Measurements from ENCODE around the gene SEMA3B.
A peak's percentile ranks its signal among the peaks of the same experiment; 100 is the strongest.
"Not testable (repeated sequence)": the region's sequence is repeated elsewhere in the genome, so short reads cannot be mapped to it uniquely, and the experiment has no call there.

The SEMA3B gene

GRCh38 chr3:50268703-50269451, at the start of gene SEMA3B:
Gene SEMA3B (plus strand): TSS chr3:50269147. CDS start chr3:50269241, 94 bp downstream.
- DNase-seq, result no peak

GRCh38 chr3:50219285-50219684, 49.7 kb upstream of the SEMA3B start:
- no peak for DNase-seq

GRCh38 chr3:50220109-50220508, 48.8 kb upstream of the SEMA3B start:
- DNase-seq, result no peak

GRCh38 chr3:50221051-50221410, 47.9 kb upstream of the SEMA3B start:
- no peak for DNase-seq

- peak in 1 of 2 experiments; percentile 30 for DNase-seq
These were observed 47.4 kb upstream of the SEMA3B start for GRCh38 chr3:50221411-50222168.

- DNase-seq, result no peak
These were observed 46.8 kb upstream of the SEMA3B start for GRCh38 chr3:50222169-50222528.

- DNase-seq, result no peak
These were observed 44.3 kb upstream of the SEMA3B start for GRCh38 chr3:50224639-50225038.

GRCh38 chr3:50226888-50227389, 42.0 kb upstream of the SEMA3B start:
- DNase-seq, result peak in 1 of 2 experiments; percentile 27

GRCh38 chr3:50227390-50228183, 41.4 kb upstream of the SEMA3B start:
- peak; percentile 84 to 93 for DNase-seq

- DNase-seq, result not testable (repeated sequence)
These were observed 40.7 kb upstream of the SEMA3B start for GRCh38 chr3:50228184-50228763.

GRCh38 chr3:50229490-50229889, 39.5 kb upstream of the SEMA3B start:
- no peak for DNase-seq

GRCh38 chr3:50230104-50230793, 38.7 kb upstream of the SEMA3B start:
- no peak for DNase-seq

- DNase-seq, result no peak
These were observed 38.2 kb upstream of the SEMA3B start for GRCh38 chr3:50230794-50231125.

- DNase-seq, result no peak
These were observed 37.4 kb upstream of the SEMA3B start for GRCh38 chr3:50231581-50231980.

GRCh38 chr3:50232303-50232702, 36.6 kb upstream of the SEMA3B start:
- DNase-seq, result no peak

- no peak for DNase-seq
These were observed 35.8 kb upstream of the SEMA3B start for GRCh38 chr3:50233176-50233575.

GRCh38 chr3:50235716-50236483, 33.0 kb upstream of the SEMA3B start, which contains the start of gene GNAI2:
Gene GNAI2 (plus strand): TSS chr3:50236204. CDS start chr3:50236336, 132 bp downstream.
- DNase-seq, result peak; percentile 97

GRCh38 chr3:50236484-50237132, 32.3 kb upstream of the SEMA3B start:
- DNase-seq, result no peak

- no peak for DNase-seq
These were observed 31.8 kb upstream of the SEMA3B start for GRCh38 chr3:50237133-50237651.

- peak; percentile 70 to 91 for DNase-seq
These were observed 31.0 kb upstream of the SEMA3B start for GRCh38 chr3:50237754-50238548.
